HEK293 (cell line): ENCODE measurements around the gene NLRP13.

ENCODE experiments used
- CTCF ChIA-PET: fragments of 350-600 bp; formaldehyde crosslinking; extraction: SDS; loops from one replicate; lab custom pipeline; 2021; ENCODE audit warnings: antibody characterized with exemption; lab: Yijun Ruan, JAX
- POLR2A ChIA-PET: fragments of 300-600 bp; formaldehyde crosslinking; extraction: SDS; loops from one replicate; lab custom pipeline; 2020; ENCODE audit warnings: antibody characterized with exemption, inconsistent platforms; lab: Yijun Ruan, JAX
- H3K27ac ChIP-seq: fragments of 200-500 bp; sonication (Bioruptor generic); 2 replicates; pipeline ENCODE4 v1.5.1; 2014; ENCODE audit warnings: low read depth, low read length, control low read depth, inconsistent platforms; ENCODE audit errors: extremely low read depth
- H3K36me3 ChIP-seq, 2 experiments: fragments of 200-500 bp in 1 of 2; sonication (Bioruptor generic) in 1 of 2; 1 replicate in 1 of 2; 2 replicates in 1 of 2; pipeline ENCODE4 v1.5.1; 2014 to 2017; ENCODE audit warnings: inconsistent platforms in 2 of 2, low read length in 2 of 2; ENCODE audit not compliant: control insufficient read depth in 2 of 2, insufficient read depth in 1 of 2
- H3K4me1 ChIP-seq: fragments of 200-500 bp; sonication (Bioruptor generic); 2 replicates; pipeline ENCODE4 v1.5.1; 2014; ENCODE audit warnings: mild to moderate bottlenecking, low read length, inconsistent platforms; ENCODE audit not compliant: control insufficient read depth, insufficient read depth
- H3K4me3 ChIP-seq: 2 replicates; pipeline ENCODE4 v1.5.1; 2011; ENCODE audit warnings: low read depth, mild to moderate bottlenecking, control low read depth, low read length, moderate library complexity
- H3K9me3 ChIP-seq: fragments of 200-500 bp; sonication (Bioruptor generic); 2 replicates; pipeline ENCODE4 v1.5.1; 2014; ENCODE audit warnings: low read depth, low read length, inconsistent platforms; ENCODE audit not compliant: control insufficient read depth, insufficient read depth
- AEBP2 ChIP-seq: fragments of 450-650 bp; formaldehyde crosslinking; IDR thresholded peaks from 2 replicates; pipeline ENCODE4 v1.5.1; 2016; ENCODE audit warnings: missing biosample characterization, missing genetic modification characterization, borderline replicate concordance
- KLF16 ChIP-seq: fragments of 450-650 bp; formaldehyde crosslinking; IDR thresholded peaks from 2 replicates; pipeline ENCODE4 v1.5.1; 2017; ENCODE audit warnings: missing biosample characterization, missing genetic modification characterization
- OSR2 ChIP-seq: fragments of 450-650 bp; formaldehyde crosslinking; IDR thresholded peaks from 2 replicates; pipeline ENCODE4 v1.5.1; 2016; ENCODE audit warnings: missing biosample characterization, missing genetic modification characterization
- PRDM6 ChIP-seq: fragments of 450-650 bp; formaldehyde crosslinking; IDR thresholded peaks from 2 replicates; pipeline ENCODE4 v1.5.1; 2017; ENCODE audit warnings: missing biosample characterization, missing genetic modification characterization
- SETDB1 ChIP-seq: IDR thresholded peaks from one replicate; pipeline ENCODE4 v1.6.1; 2017; ENCODE audit warnings: mild to moderate bottlenecking, low read length, moderate library complexity, mixed read lengths; ENCODE audit not compliant: insufficient read length
- ZBTB48 ChIP-seq: fragments of 450-650 bp; formaldehyde crosslinking; IDR thresholded peaks from 2 replicates; pipeline ENCODE4 v1.5.1; 2016; ENCODE audit warnings: missing biosample characterization, missing genetic modification characterization
- ZNF140 ChIP-seq: fragments of 450-650 bp; formaldehyde crosslinking; IDR thresholded peaks from 2 replicates; pipeline ENCODE4 v1.5.1; 2016; ENCODE audit warnings: missing biosample characterization, missing genetic modification characterization
- ZNF16 ChIP-seq: fragments of 450-650 bp; formaldehyde crosslinking; IDR thresholded peaks from 2 replicates; pipeline ENCODE4 v1.5.1; 2016; ENCODE audit warnings: low read depth, missing biosample characterization, missing genetic modification characterization
- ZNF169 ChIP-seq: fragments of 450-650 bp; formaldehyde crosslinking; IDR thresholded peaks from 2 replicates; pipeline ENCODE4 v1.5.1; 2016; ENCODE audit warnings: missing biosample characterization, missing genetic modification characterization
- ZNF248 ChIP-seq: fragments of 450-650 bp; formaldehyde crosslinking; IDR thresholded peaks from 2 replicates; pipeline ENCODE4 v1.5.1; 2017; ENCODE audit warnings: missing biosample characterization, missing genetic modification characterization
- ZNF266 ChIP-seq: fragments of 450-650 bp; formaldehyde crosslinking; IDR thresholded peaks from 2 replicates; pipeline ENCODE4 v1.5.1; 2016; ENCODE audit warnings: missing biosample characterization, missing genetic modification characterization, low read depth
- ZNF596 ChIP-seq: fragments of 450-650 bp; IDR thresholded peaks from 2 replicates; pipeline ENCODE4 v1.5.0; 2018; ENCODE audit warnings: missing biosample characterization, mild to moderate bottlenecking, missing genetic modification characterization, moderate library complexity
- ZNF664 ChIP-seq: fragments of 450-650 bp; formaldehyde crosslinking; IDR thresholded peaks from 2 replicates; pipeline ENCODE4 v1.5.1; 2016; ENCODE audit warnings: missing biosample characterization, missing genetic modification characterization
- ZSCAN16 ChIP-seq: fragments of 450-650 bp; formaldehyde crosslinking; IDR thresholded peaks from 2 replicates; pipeline ENCODE4 v1.5.1; 2016; ENCODE audit warnings: missing biosample characterization, missing genetic modification characterization
- TF ChIP-seq, protein P1 (sequence below): fragments of 450-650 bp; formaldehyde crosslinking; IDR thresholded peaks from 2 replicates; pipeline ENCODE4; 2016; ENCODE audit warnings: missing biosample characterization, missing genetic modification characterization
- TF ChIP-seq, protein P2 (sequence below): fragments of 450-650 bp; IDR thresholded peaks from 2 replicates; pipeline ENCODE4 v1.5.1; 2018; ENCODE audit warnings: missing biosample characterization, missing genetic modification characterization
- TF ChIP-seq, protein P3 (sequence below): fragments of 450-650 bp; formaldehyde crosslinking; IDR thresholded peaks from 2 replicates; pipeline ENCODE4 v1.5.1; 2016; ENCODE audit warnings: missing biosample characterization, missing genetic modification characterization
- TF ChIP-seq, protein P4 (sequence below): IDR thresholded peaks from 2 replicates; pipeline ENCODE4 v1.6.1; 2011; ENCODE audit warnings: mild to moderate bottlenecking, low read depth, low read length, borderline replicate concordance
- TF ChIP-seq, protein P5 (sequence below): fragments of 450-650 bp; formaldehyde crosslinking; IDR thresholded peaks from 2 replicates; pipeline ENCODE4 v1.5.1; 2016; ENCODE audit warnings: missing biosample characterization, missing genetic modification characterization

NLRP13 gene

GRCh38 chr19:55973982-55974381, 41.8 kb upstream of the NLRP13 start:
- Histone ChIP-seq H3K36me3 (no peaks in the 10 kb centered on the region), H3K4me1 (no peaks in the 10 kb centered on the region), H3K27ac (no peak overlapping the region), H3K4me3 (no peak overlapping the region), H3K9me3 (no peaks in the 10 kb centered on the region)
- POLR2A ChIA-PET = no interaction called here
- TF ChIP-seq SETDB1 (peak; percentile 48), ZSCAN16 (tag by site-specific recombination) (no peak)
- CTCF ChIA-PET = no interaction called here

- H3K36me3 ChIP-seq = no peaks in the 10 kb centered on the region
- CTCF ChIA-PET = interaction anchor here (0.6 to 0.7 kb wide), 2 partner anchors 308 to 397 kb away, joined by 3 read pairs; no protein-coding TSS in a partner anchor
- H3K4me1 ChIP-seq = no peaks in the 10 kb centered on the region
- no peak overlapping the region for H3K4me3 ChIP-seq
- TF ChIP-seq KLF16 (tag by site-specific recombination) (no peak), ZNF16 (tag by site-specific recombination) (no peak), AEBP2 (no peak), PRDM6 (tag by site-specific recombination) (no peak), ZNF664 (tag by site-specific recombination) (no peak), OSR2 (tag by site-specific recombination) (no peak), ZNF266 (tag by site-specific recombination) (no peak), ZNF248 (tag by site-specific recombination) (no peak), ZNF169 (tag by site-specific recombination) (no peak), ZBTB48 (tag by site-specific recombination) (no peak), ZNF596 (no peak), ZNF140 (tag by site-specific recombination) (no peak)
- TF ChIP-seq, protein P1, sequence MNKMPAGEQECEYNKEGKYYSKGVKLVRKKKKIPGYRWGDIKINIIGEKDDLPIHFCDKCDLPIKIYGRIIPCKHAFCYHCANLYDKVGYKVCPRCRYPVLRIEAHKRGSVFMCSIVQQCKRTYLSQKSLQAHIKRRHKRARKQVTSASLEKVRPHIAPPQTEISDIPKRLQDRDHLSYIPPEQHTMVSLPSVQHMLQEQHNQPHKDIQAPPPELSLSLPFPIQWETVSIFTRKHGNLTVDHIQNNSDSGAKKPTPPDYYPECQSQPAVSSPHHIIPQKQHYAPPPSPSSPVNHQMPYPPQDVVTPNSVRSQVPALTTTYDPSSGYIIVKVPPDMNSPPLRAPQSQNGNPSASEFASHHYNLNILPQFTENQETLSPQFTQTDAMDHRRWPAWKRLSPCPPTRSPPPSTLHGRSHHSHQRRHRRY (tag by site-specific recombination) = no peak
- TF ChIP-seq, protein P2, sequence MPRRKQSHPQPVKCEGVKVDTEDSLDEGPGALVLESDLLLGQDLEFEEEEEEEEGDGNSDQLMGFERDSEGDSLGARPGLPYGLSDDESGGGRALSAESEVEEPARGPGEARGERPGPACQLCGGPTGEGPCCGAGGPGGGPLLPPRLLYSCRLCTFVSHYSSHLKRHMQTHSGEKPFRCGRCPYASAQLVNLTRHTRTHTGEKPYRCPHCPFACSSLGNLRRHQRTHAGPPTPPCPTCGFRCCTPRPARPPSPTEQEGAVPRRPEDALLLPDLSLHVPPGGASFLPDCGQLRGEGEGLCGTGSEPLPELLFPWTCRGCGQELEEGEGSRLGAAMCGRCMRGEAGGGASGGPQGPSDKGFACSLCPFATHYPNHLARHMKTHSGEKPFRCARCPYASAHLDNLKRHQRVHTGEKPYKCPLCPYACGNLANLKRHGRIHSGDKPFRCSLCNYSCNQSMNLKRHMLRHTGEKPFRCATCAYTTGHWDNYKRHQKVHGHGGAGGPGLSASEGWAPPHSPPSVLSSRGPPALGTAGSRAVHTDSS = no peak
- TF ChIP-seq, protein P3, sequence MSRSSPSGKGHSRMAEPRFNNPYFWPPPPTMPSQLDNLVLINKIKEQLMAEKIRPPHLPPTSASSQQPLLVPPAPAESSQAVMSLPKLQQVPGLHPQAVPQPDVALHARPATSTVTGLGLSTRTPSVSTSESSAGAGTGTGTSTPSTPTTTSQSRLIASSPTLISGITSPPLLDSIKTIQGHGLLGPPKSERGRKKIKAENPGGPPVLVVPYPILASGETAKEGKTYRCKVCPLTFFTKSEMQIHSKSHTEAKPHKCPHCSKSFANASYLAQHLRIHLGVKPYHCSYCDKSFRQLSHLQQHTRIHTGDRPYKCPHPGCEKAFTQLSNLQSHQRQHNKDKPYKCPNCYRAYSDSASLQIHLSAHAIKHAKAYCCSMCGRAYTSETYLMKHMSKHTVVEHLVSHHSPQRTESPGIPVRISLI (tag by site-specific recombination) = no peak
- TF ChIP-seq, protein P4, sequence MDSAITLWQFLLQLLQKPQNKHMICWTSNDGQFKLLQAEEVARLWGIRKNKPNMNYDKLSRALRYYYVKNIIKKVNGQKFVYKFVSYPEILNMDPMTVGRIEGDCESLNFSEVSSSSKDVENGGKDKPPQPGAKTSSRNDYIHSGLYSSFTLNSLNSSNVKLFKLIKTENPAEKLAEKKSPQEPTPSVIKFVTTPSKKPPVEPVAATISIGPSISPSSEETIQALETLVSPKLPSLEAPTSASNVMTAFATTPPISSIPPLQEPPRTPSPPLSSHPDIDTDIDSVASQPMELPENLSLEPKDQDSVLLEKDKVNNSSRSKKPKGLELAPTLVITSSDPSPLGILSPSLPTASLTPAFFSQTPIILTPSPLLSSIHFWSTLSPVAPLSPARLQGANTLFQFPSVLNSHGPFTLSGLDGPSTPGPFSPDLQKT = no peak
- TF ChIP-seq, protein P5, sequence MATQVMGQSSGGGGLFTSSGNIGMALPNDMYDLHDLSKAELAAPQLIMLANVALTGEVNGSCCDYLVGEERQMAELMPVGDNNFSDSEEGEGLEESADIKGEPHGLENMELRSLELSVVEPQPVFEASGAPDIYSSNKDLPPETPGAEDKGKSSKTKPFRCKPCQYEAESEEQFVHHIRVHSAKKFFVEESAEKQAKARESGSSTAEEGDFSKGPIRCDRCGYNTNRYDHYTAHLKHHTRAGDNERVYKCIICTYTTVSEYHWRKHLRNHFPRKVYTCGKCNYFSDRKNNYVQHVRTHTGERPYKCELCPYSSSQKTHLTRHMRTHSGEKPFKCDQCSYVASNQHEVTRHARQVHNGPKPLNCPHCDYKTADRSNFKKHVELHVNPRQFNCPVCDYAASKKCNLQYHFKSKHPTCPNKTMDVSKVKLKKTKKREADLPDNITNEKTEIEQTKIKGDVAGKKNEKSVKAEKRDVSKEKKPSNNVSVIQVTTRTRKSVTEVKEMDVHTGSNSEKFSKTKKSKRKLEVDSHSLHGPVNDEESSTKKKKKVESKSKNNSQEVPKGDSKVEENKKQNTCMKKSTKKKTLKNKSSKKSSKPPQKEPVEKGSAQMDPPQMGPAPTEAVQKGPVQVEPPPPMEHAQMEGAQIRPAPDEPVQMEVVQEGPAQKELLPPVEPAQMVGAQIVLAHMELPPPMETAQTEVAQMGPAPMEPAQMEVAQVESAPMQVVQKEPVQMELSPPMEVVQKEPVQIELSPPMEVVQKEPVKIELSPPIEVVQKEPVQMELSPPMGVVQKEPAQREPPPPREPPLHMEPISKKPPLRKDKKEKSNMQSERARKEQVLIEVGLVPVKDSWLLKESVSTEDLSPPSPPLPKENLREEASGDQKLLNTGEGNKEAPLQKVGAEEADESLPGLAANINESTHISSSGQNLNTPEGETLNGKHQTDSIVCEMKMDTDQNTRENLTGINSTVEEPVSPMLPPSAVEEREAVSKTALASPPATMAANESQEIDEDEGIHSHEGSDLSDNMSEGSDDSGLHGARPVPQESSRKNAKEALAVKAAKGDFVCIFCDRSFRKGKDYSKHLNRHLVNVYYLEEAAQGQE (tag by site-specific recombination) = no peak
- TF ChIP-seq, all 188 proteins: peak for 0
- Histone ChIP-seq H3K9me3 (no peaks in the 10 kb centered on the region), H3K27ac (no peak overlapping the region)
- POLR2A ChIA-PET = no interaction called here
These were observed 30.1 kb upstream of the NLRP13 start for GRCh38 chr19:55962186-55962585.
